ENCODE data around the gene FGF12.

Gene FGF12

DNA sequence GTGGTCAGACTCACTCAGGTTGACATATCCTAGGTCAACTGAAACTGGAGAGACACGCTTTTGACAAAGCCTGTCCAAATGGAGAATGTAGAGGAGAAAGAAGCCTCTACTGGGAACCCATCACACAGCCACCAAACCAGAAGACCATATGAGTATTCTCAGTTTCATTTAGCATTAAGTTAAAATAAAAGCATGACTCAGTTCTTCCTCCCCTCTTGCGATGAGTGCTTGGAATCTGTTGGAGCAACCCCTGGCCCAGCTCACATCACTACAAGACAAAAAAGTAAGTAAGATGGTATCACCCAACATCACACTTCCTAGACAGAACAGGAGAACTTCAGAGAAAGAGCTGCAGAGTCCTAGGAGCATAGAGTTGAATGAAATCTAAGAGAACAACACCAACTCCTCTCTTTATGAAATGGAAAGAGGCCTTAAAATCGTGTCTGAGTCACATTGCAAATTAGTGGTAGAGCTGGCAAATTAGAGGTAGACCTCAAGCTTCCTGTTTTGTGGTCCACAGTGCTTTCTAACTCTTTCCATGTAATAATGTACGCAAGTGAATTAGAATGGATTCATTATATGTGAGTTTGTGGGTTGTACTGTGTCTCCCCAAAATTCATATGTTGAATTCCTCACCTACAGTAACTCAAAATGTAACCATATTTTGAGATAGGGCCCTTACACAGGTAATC is 51.2 kb downstream of the FGF12 start:
- WGBS, 2 donors (ENCODE audit: extremely low coverage in 2 of 2, insufficient read length in 2 of 2, insufficient replicate concordance in 1 of 2): no CpG with 5 or more reads among the region's 4 CpGs
- Histone ChIP-seq H3K14ac (ENCODE audit: low read length) (no peak overlapping the region), H2BK120ac (ENCODE audit: low read depth, low read length) (no peak overlapping the region), H3K36me3 (replicated peaks in 1 of 2; ENCODE audit: control insufficient read depth in 2 of 2, insufficient read depth in 2 of 2, low read length in 2 of 2) (no peaks in the 10 kb centered on the region), H3K27me3 (ENCODE audit: control insufficient read depth in 3 of 3, insufficient read depth in 3 of 3, low read depth in 1 of 3, low read length in 3 of 3) (no peaks in the 10 kb centered on the region), H2AFZ (ENCODE audit: low read length) (no peak overlapping the region), H4K8ac (ENCODE audit: low read depth, low read length) (no peak overlapping the region), H2AK5ac (ENCODE audit: low read depth, low read length) (no peak overlapping the region), H3K9ac (ENCODE audit: low read depth, low read length, poor library complexity) (no peak overlapping the region), H3K18ac (ENCODE audit: low read length) (no peak overlapping the region), H3K9me3 (replicated peaks in 1 of 2; ENCODE audit: control insufficient read depth in 2 of 2, insufficient read depth in 1 of 2, low read depth in 1 of 2, low read length in 2 of 2) (no peaks in the 10 kb centered on the region), H3K27ac (replicated peaks; ENCODE audit: low read length) (no peak overlapping the region), H4K91ac (ENCODE audit: low read depth, low read length, poor library complexity) (no peak overlapping the region), H3K4ac (ENCODE audit: low read length) (no peak overlapping the region), H2BK15ac (ENCODE audit: low read length) (no peak overlapping the region), H3K23ac (ENCODE audit: low read depth, low read length, poor library complexity) (no peak overlapping the region), H3K79me1 (ENCODE audit: low read depth, low read length) (no peaks in the 10 kb centered on the region), H2BK5ac (ENCODE audit: low read length) (no peak overlapping the region), H3K4me2 (ENCODE audit: insufficient read depth, low read length, poor library complexity, severe bottlenecking) (no peak overlapping the region), H3K4me3 (ENCODE audit: low read length in 2 of 2) (no peak overlapping the region), H3K4me1 (ENCODE audit: control insufficient read depth in 2 of 2, insufficient read depth in 1 of 2, low read depth in 1 of 2, low read length in 2 of 2) (peaks cover 0 to 3% of the 10 kb centered on the region in 2 donors), H2BK12ac (ENCODE audit: low read length) (no peak overlapping the region)
- DNase-seq (ENCODE audit: low spot score): no peak

DNA sequence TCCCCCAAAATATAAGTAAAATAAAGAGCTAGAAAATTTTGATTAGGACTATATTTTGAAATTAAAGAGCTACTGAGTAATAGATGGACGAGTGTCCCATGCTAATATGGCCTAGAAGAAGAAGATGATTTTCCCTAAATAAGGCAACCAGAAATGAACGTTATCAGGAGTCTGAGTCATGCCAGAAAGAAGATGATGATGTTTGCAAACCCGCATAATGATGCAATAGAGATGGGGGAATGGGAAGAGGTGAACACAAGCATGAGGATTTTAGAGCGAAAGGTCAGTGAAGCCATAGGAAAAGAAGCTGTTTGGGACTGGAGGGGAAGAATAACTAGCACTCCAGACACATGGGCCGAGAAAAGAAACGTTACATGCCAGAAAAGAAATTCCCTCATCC is 71.7 kb downstream of the FGF12 start:
- H2BK5ac ChIP-seq (ENCODE audit: low read length): no peak overlapping the region

DNA sequence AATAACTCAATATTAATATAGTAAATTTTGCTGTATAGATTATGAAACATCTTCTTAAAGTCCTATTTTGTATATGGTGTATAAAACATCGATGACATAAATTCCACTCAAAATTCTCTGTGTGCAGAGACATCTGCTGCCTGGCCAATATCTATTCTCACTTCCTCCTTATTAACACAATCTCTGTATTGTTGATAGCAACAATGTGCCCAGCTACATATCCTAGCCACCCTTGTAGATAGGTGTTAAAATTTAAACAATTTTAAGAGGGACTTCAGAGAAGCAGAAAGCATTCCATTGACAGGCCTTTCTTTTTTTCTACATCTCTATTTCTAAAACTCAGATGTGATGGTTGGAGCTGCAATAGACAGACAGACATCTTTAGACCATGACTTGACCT is 72.3 kb downstream of the FGF12 start:
- H3K36me3 ChIP-seq (replicated peaks in 1 of 2; ENCODE audit: control insufficient read depth in 2 of 2, insufficient read depth in 2 of 2, low read length in 2 of 2): no peaks in the 10 kb centered on the region
- no peak overlapping the region for H2BK5ac ChIP-seq (ENCODE audit: low read length)
- no peak for DNase-seq (ENCODE audit: low spot score)
- H4K91ac ChIP-seq (ENCODE audit: low read depth, low read length, poor library complexity): no peak overlapping the region
- H4K8ac ChIP-seq (ENCODE audit: low read depth, low read length): no peak overlapping the region
- H2BK15ac ChIP-seq (ENCODE audit: low read length): no peak overlapping the region
- H3K9ac ChIP-seq (ENCODE audit: low read depth, low read length, poor library complexity): no peak overlapping the region
- no peaks in the 10 kb centered on the region for H3K79me1 ChIP-seq (ENCODE audit: low read depth, low read length)
- no peak overlapping the region for H3K23ac ChIP-seq (ENCODE audit: low read depth, low read length, poor library complexity)
- no peak overlapping the region for H3K4me2 ChIP-seq (ENCODE audit: insufficient read depth, low read length, poor library complexity, severe bottlenecking)
- no peak overlapping the region for H2AK5ac ChIP-seq (ENCODE audit: low read depth, low read length)
- no peak overlapping the region for H3K4me3 ChIP-seq (ENCODE audit: low read length in 2 of 2)
- H2AFZ ChIP-seq (ENCODE audit: low read length): no peak overlapping the region
- peaks cover 0 to 1% of the 10 kb centered on the region in 2 donors for H3K9me3 ChIP-seq (replicated peaks in 1 of 2; ENCODE audit: control insufficient read depth in 2 of 2, insufficient read depth in 1 of 2, low read depth in 1 of 2, low read length in 2 of 2)
- H2BK12ac ChIP-seq (ENCODE audit: low read length): no peak overlapping the region
- H3K27me3 ChIP-seq (ENCODE audit: control insufficient read depth in 3 of 3, insufficient read depth in 3 of 3, low read depth in 1 of 3, low read length in 3 of 3): no peaks in the 10 kb centered on the region
- H3K4me1 ChIP-seq (ENCODE audit: control insufficient read depth in 2 of 2, insufficient read depth in 1 of 2, low read depth in 1 of 2, low read length in 2 of 2): no peaks in the 10 kb centered on the region
- no CpG with 5 or more reads among the region's 1 CpG for WGBS, 2 donors (ENCODE audit: extremely low coverage in 2 of 2, insufficient read length in 2 of 2, insufficient replicate concordance in 1 of 2)
- no peak overlapping the region for H3K27ac ChIP-seq (replicated peaks; ENCODE audit: low read length)
- H3K14ac ChIP-seq (ENCODE audit: low read length): no peak overlapping the region
- no peak overlapping the region for H3K4ac ChIP-seq (ENCODE audit: low read length)
- no peak overlapping the region for H2BK120ac ChIP-seq (ENCODE audit: low read depth, low read length)
- no peak overlapping the region for H3K18ac ChIP-seq (ENCODE audit: low read length)

More for the DNA sequence above, 71.7 kb downstream of the FGF12 start:
- no peak overlapping the region for H2AFZ ChIP-seq (ENCODE audit: low read length)
- no peak overlapping the region for H2AK5ac ChIP-seq (ENCODE audit: low read depth, low read length)
- no CpG with 5 or more reads among the region's 6 CpGs for WGBS, 2 donors (ENCODE audit: extremely low coverage in 2 of 2, insufficient read length in 2 of 2, insufficient replicate concordance in 1 of 2)
- H3K79me1 ChIP-seq (ENCODE audit: low read depth, low read length): no peaks in the 10 kb centered on the region
- no peak overlapping the region for H4K91ac ChIP-seq (ENCODE audit: low read depth, low read length, poor library complexity)
- no peak overlapping the region for H3K14ac ChIP-seq (ENCODE audit: low read length)
- H3K23ac ChIP-seq (ENCODE audit: low read depth, low read length, poor library complexity): no peak overlapping the region
- H3K18ac ChIP-seq (ENCODE audit: low read length): no peak overlapping the region
- H3K9ac ChIP-seq (ENCODE audit: low read depth, low read length, poor library complexity): no peak overlapping the region
- no peaks in the 10 kb centered on the region for H3K4me1 ChIP-seq (ENCODE audit: control insufficient read depth in 2 of 2, insufficient read depth in 1 of 2, low read depth in 1 of 2, low read length in 2 of 2)
- H3K4me3 ChIP-seq (ENCODE audit: low read length in 2 of 2): no peak overlapping the region
- H3K4ac ChIP-seq (ENCODE audit: low read length): no peak overlapping the region
- no peak overlapping the region for H2BK12ac ChIP-seq (ENCODE audit: low read length)
- H4K8ac ChIP-seq (ENCODE audit: low read depth, low read length): no peak overlapping the region
- no peak overlapping the region for H3K4me2 ChIP-seq (ENCODE audit: insufficient read depth, low read length, poor library complexity, severe bottlenecking)
- no peak overlapping the region for H2BK15ac ChIP-seq (ENCODE audit: low read length)
- no peak for DNase-seq (ENCODE audit: low spot score)
- no peaks in the 10 kb centered on the region for H3K27me3 ChIP-seq (ENCODE audit: control insufficient read depth in 3 of 3, insufficient read depth in 3 of 3, low read depth in 1 of 3, low read length in 3 of 3)
- peaks cover 0 to 1% of the 10 kb centered on the region in 2 donors for H3K9me3 ChIP-seq (replicated peaks in 1 of 2; ENCODE audit: control insufficient read depth in 2 of 2, insufficient read depth in 1 of 2, low read depth in 1 of 2, low read length in 2 of 2)
- H3K36me3 ChIP-seq (replicated peaks in 1 of 2; ENCODE audit: control insufficient read depth in 2 of 2, insufficient read depth in 2 of 2, low read length in 2 of 2): no peaks in the 10 kb centered on the region
- no peak overlapping the region for H2BK120ac ChIP-seq (ENCODE audit: low read depth, low read length)
- H3K27ac ChIP-seq (replicated peaks; ENCODE audit: low read length): no peak overlapping the region

DNA sequence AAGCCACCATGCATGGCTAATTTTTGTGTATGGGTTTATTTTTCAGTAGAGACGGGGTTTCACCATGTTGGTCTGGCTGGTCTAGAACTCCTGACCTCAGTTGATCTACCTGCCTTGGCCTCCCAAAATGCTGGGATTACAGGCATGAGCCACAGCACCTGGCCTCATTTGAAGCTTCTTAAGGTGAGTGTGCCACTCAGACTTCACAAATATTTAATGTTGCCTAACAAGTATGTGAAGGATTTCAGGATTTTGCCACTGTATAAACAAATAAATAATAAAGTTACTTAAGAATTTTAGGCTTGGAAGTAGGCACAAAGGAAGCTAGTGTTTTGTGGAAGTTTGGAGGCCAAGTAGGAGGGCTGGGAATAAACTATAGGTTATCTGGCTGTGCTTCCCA is 73.5 kb downstream of the FGF12 start:
- H2AFZ ChIP-seq (ENCODE audit: low read length): no peak overlapping the region
- no peaks in the 10 kb centered on the region for H3K79me1 ChIP-seq (ENCODE audit: low read depth, low read length)
- H4K91ac ChIP-seq (ENCODE audit: low read depth, low read length, poor library complexity): no peak overlapping the region
- H3K9ac ChIP-seq (ENCODE audit: low read depth, low read length, poor library complexity): no peak overlapping the region
- no peak overlapping the region for H2BK5ac ChIP-seq (ENCODE audit: low read length)
- peaks cover 0 to 1% of the 10 kb centered on the region in 2 donors for H3K9me3 ChIP-seq (replicated peaks in 1 of 2; ENCODE audit: control insufficient read depth in 2 of 2, insufficient read depth in 1 of 2, low read depth in 1 of 2, low read length in 2 of 2)
- no peaks in the 10 kb centered on the region for H3K4me1 ChIP-seq (ENCODE audit: control insufficient read depth in 2 of 2, insufficient read depth in 1 of 2, low read depth in 1 of 2, low read length in 2 of 2)
- DNase-seq (ENCODE audit: low spot score): no peak
- no CpG with 5 or more reads among the region's 1 CpG for WGBS, 2 donors (ENCODE audit: extremely low coverage in 2 of 2, insufficient read length in 2 of 2, insufficient replicate concordance in 1 of 2)
- H3K18ac ChIP-seq (ENCODE audit: low read length): no peak overlapping the region
- H3K14ac ChIP-seq (ENCODE audit: low read length): no peak overlapping the region
- no peak overlapping the region for H4K8ac ChIP-seq (ENCODE audit: low read depth, low read length)
- no peak overlapping the region for H3K4me3 ChIP-seq (ENCODE audit: low read length in 2 of 2)
- no peaks in the 10 kb centered on the region for H3K27me3 ChIP-seq (ENCODE audit: control insufficient read depth in 3 of 3, insufficient read depth in 3 of 3, low read depth in 1 of 3, low read length in 3 of 3)
- no peak overlapping the region for H2BK15ac ChIP-seq (ENCODE audit: low read length)
- no peak overlapping the region for H3K4me2 ChIP-seq (ENCODE audit: insufficient read depth, low read length, poor library complexity, severe bottlenecking)
- no peak overlapping the region for H3K27ac ChIP-seq (replicated peaks; ENCODE audit: low read length)
- no peaks in the 10 kb centered on the region for H3K36me3 ChIP-seq (replicated peaks in 1 of 2; ENCODE audit: control insufficient read depth in 2 of 2, insufficient read depth in 2 of 2, low read length in 2 of 2)
- no peak overlapping the region for H3K23ac ChIP-seq (ENCODE audit: low read depth, low read length, poor library complexity)
- H2AK5ac ChIP-seq (ENCODE audit: low read depth, low read length): no peak overlapping the region
- no peak overlapping the region for H3K4ac ChIP-seq (ENCODE audit: low read length)
- no peak overlapping the region for H2BK12ac ChIP-seq (ENCODE audit: low read length)
- no peak overlapping the region for H2BK120ac ChIP-seq (ENCODE audit: low read depth, low read length)
